H1 (cell line): ENCODE data around the gene TMEM108. TPM values are rescaled to one million over a fixed set of nuclear protein-coding genes. Genes with fewer than 3 reads are reported as not detected.

Experiments
- BCL11A ChIP-seq, 2 experiments: IDR thresholded peaks; one replicate each; pipeline ENCODE4 v1.6.1; 2011; ENCODE audit warnings: low read depth in 2 of 2, low read length in 2 of 2, mild to moderate bottlenecking in 2 of 2
- NANOG ChIP-seq: IDR thresholded peaks from 2 replicates; pipeline ENCODE4 v1.6.1; 2011; ENCODE audit warnings: low read length, low read depth, mild to moderate bottlenecking, inconsistent platforms; ENCODE audit not compliant: insufficient read depth, poor library complexity, severe bottlenecking
- SP4 ChIP-seq: IDR thresholded peaks from 2 replicates; pipeline ENCODE4 v1.6.1; 2012; ENCODE audit warnings: low read length, inconsistent platforms
- polyA plus RNA-seq, 7 experiments: library from polyadenylated mRNA; depleted of rRNA in 3 of 7; stranded (reverse) in 5 of 7; unstranded in 2 of 7; fragments of >200 nt in 5 of 7; fragments of 200-250 nt in 2 of 7; gene quantifications; 1 replicate in 5 of 7; 2 replicates in 1 of 7; 4 replicates in 1 of 7; pipeline versions ENCODE4 v1.2.1 to v1.2.3, GENCODE V29; 2011 to 2013; ENCODE audit warnings: missing spikeins in 2 of 7, mixed read lengths in 2 of 7
- total RNA-seq: library from RNA; stranded (reverse); fragmentation: NEBNext Ultra II Directional; extraction: Animal tissue kit (Norgen Biotek cat#: 25700); gene quantifications from 2 replicates; pipeline ENCODE4 v1.2.1, GENCODE V29; 2021
- TF ChIP-seq, protein P1 (sequence below): IDR thresholded peaks from 2 replicates; pipeline ENCODE4 v1.6.1; 2012; ENCODE audit warnings: inconsistent platforms

The TMEM108 gene
- total and polyA plus RNA-seq, 2 of the 8 experiments (the other 6 are each of a cell fraction or from before 2014, with no cell fraction given) = 14.3 to 16.2 TPM

- TF ChIP-seq NANOG (no peak), SP4 (no peak), BCL11A (IDR thresholded peaks at IDR 0.05; ENCODE audit: low read depth in 2 of 2, low read length in 2 of 2) (no peak)
- TF ChIP-seq, protein P1, sequence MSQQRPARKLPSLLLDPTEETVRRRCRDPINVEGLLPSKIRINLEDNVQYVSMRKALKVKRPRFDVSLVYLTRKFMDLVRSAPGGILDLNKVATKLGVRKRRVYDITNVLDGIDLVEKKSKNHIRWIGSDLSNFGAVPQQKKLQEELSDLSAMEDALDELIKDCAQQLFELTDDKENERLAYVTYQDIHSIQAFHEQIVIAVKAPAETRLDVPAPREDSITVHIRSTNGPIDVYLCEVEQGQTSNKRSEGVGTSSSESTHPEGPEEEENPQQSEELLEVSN = no peak
Measured at GRCh38 chr3:133209871-133210550, 171.8 kb downstream of the TMEM108 start (continued).
